ENCODE results near the gene ZP3. TPM values are rescaled to one million over a fixed set of nuclear protein-coding genes. Genes with fewer than 3 reads are reported as not detected.

Gene ZP3
- polyA plus RNA-seq, 3 donors from 2014 or later = 0.49 to 5.0 TPM; not detected in 1

Other genes with a start within 250 kb of the ZP3 start
- not detected for gene SRRM3, start 223.1 kb upstream of the ZP3 start, polyA plus RNA-seq
- 10 to 100 TPM; 11.2 to 49.8 (median 34.6) TPM for gene HSPB1, start 122.3 kb upstream of the ZP3 start, polyA plus RNA-seq
- 1 to 10 TPM; 1.1 to 3.2 (median 1.4) TPM for gene YWHAG, start 66.0 kb upstream of the ZP3 start, polyA plus RNA-seq
- under 1 TPM in 2 of 3 donors, not detected in 1; 0.46 to 0.66 TPM for gene SSC4D, start 15.3 kb upstream of the ZP3 start, polyA plus RNA-seq
- gene DTX2, start 36.8 kb downstream of the ZP3 start, polyA plus RNA-seq = 10 to 100 TPM in 1 of 3 donors, 1 to 10 TPM in 2; 5.2 to 15.3 (median 9.1) TPM
- gene UPK3B, start 85.6 kb downstream of the ZP3 start, polyA plus RNA-seq = not detected
- under 1 TPM in 2 of 3 donors, not detected in 1; 0.07 to 0.18 TPM for gene SPDYE16, start 118.3 kb downstream of the ZP3 start, polyA plus RNA-seq
- 10 to 100 TPM in 1 of 3 donors, 1 to 10 TPM in 2; 3.1 to 10.9 (median 5.3) TPM for gene POMZP3, start 202.3 kb downstream of the ZP3 start, polyA plus RNA-seq